ENCODE results near the gene SOX21.
"Not testable (repeated sequence)": the region's sequence is repeated elsewhere in the genome, so short reads cannot be mapped to it uniquely, and the experiment has no call there.

Gene SOX21

DNA sequence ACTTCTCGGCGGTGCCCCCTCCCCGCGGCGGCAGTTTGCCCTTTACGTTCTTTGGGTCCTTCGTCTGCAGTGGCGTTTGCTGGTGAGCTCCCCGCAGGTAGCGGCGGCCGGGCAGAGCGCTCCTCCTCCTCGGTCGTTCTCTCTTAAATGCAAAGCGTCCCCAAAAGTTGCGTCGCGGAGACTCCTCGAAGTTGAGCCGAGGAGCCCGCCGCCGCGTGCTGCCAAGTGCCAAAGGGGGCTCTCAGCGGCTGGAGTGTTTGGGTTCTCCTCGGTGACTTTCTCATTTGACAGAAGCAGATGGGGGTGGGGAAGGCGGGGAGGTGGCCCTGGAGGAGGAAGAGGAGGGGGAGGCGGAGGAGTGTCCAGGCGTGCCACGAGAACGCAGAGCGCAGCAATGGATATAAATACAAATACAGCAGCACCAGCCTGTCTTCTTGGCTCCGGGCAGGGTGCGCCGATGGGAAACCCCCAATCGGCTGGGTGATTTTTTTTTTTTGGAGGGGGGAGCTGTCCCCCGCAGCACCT, at the start of gene SOX21:
Gene SOX21, minus strand, starts transcription at position 259 of the 525 bp plus-strand sequence. CDS start 496 bp downstream, outside the sequence.
- no peak within 1 kb of the TSS for H3K9ac ChIP-seq (ENCODE audit: low read depth in 1 of 2, low read length in 2 of 2)
- H3K27me3 ChIP-seq (ENCODE audit: control insufficient read depth in 2 of 2, insufficient read depth in 2 of 2, low read length in 2 of 2), result peaks cover 43 to 50% of the 10 kb centered on the region in 2 donors
- H3K27ac ChIP-seq (ENCODE audit: low read depth in 2 of 2, low read length in 2 of 2), result no peak within 1 kb of the TSS
- peaks cover 6 to 8% of the 10 kb centered on the region in 2 donors for H3K4me1 ChIP-seq (ENCODE audit: control insufficient read depth in 2 of 2, insufficient read depth in 2 of 2, low read length in 2 of 2)
- H3K9me3 ChIP-seq (ENCODE audit: control insufficient read depth in 2 of 2, low read length in 2 of 2), result no peaks in the 10 kb centered on the region
- no peaks in the 10 kb centered on the region for H3K36me3 ChIP-seq (ENCODE audit: control insufficient read depth in 2 of 2, insufficient read depth in 2 of 2, low read length in 2 of 2)
- H3K4me3 ChIP-seq (ENCODE audit: low read length in 2 of 2), result no peak within 1 kb of the TSS

- Histone ChIP-seq H3K4me1 (ENCODE audit: control insufficient read depth in 2 of 2, insufficient read depth in 2 of 2, low read length in 2 of 2) (no peaks in the 10 kb centered on the region), H3K9me3 (ENCODE audit: control insufficient read depth in 2 of 2, low read length in 2 of 2) (no peaks in the 10 kb centered on the region), H3K36me3 (ENCODE audit: control insufficient read depth in 2 of 2, insufficient read depth in 2 of 2, low read length in 2 of 2) (no peaks in the 10 kb centered on the region), H3K4me3 (ENCODE audit: low read length in 2 of 2) (no peak overlapping the region), H3K27me3 (ENCODE audit: control insufficient read depth in 2 of 2, insufficient read depth in 2 of 2, low read length in 2 of 2) (peaks cover 0 to 2% of the 10 kb centered on the region in 2 donors), H3K9ac (ENCODE audit: low read depth in 1 of 2, low read length in 2 of 2) (no peak overlapping the region), H3K27ac (ENCODE audit: low read depth in 2 of 2, low read length in 2 of 2) (no peak overlapping the region)
Observed at GRCh38 chr13:94761407-94761806, 49.1 kb upstream of the SOX21 start.

DNA sequence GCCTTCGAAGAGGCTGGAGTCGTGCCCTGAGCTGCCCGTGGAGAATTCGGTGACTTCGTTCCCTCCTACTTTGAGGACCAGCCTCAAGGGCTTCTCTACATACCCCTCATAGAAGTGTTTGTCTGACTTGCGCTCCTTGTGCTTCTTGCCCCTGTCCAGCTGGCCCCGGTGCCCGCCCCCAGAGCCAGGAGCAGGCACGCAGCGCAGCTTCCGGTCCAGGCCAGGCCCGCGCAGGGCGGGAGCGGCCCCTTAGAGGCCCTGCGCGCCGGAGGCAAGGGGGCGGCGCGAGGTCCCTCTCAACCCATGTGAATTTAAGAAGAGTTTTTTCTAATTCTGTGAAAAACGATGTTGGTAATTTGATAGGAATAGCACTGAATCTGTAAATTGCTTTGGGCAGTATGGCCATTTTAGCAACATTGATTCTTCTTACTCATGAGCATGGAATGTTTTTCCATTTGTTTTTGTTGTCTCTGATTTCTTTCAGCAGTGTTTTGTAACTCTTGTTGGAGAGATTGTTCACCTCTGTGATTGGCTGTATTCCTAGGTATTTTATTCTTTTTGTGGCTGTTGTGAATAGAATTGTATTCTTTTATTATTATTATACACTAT, 46.9 kb upstream of the SOX21 start:
- Histone ChIP-seq H3K4me3 (ENCODE audit: low read length in 2 of 2) (no peak overlapping the region), H3K4me1 (ENCODE audit: control insufficient read depth in 2 of 2, insufficient read depth in 2 of 2, low read length in 2 of 2) (no peaks in the 10 kb centered on the region), H3K36me3 (ENCODE audit: control insufficient read depth in 2 of 2, insufficient read depth in 2 of 2, low read length in 2 of 2) (no peaks in the 10 kb centered on the region), H3K27me3 (ENCODE audit: control insufficient read depth in 2 of 2, insufficient read depth in 2 of 2, low read length in 2 of 2) (peaks cover 0 to 2% of the 10 kb centered on the region in 2 donors), H3K9ac (ENCODE audit: low read depth in 1 of 2, low read length in 2 of 2) (no peak overlapping the region), H3K27ac (ENCODE audit: low read depth in 2 of 2, low read length in 2 of 2) (no peak overlapping the region), H3K9me3 (ENCODE audit: control insufficient read depth in 2 of 2, low read length in 2 of 2) (no peaks in the 10 kb centered on the region)

DNA sequence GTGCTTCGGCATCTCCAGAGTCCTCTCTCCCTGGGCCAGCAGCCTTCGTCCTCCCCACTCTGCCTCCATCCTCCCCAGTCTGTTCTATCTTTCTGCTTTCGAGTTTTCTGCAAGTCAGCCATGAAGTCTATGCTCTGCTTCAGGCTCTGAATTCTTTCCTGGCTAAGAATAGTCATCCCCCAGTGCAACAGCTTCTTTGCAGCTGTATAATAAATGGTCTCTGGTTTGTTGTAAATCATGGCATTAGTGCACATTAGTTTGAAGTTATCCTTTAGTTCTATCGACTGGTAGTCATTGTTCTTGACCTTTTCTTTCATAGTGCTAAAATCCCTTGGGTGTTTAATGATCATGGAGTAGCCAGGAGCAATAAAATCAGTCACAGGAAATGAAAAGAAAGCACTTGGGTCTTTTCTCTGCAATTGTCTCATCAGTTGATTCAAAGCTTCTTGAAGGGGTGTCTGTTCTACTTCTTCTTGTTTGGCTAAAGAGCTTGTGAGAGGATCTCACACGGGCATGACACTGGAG, 46.2 kb upstream of the SOX21 start:
- H3K36me3 ChIP-seq (ENCODE audit: control insufficient read depth in 2 of 2, insufficient read depth in 2 of 2, low read length in 2 of 2), result no peaks in the 10 kb centered on the region
- no peaks in the 10 kb centered on the region for H3K9me3 ChIP-seq (ENCODE audit: control insufficient read depth in 2 of 2, low read length in 2 of 2)

GRCh38 chr13:94753327-94753726, 41.0 kb upstream of the SOX21 start:
- Histone ChIP-seq H3K27me3 (ENCODE audit: control insufficient read depth in 2 of 2, insufficient read depth in 2 of 2, low read length in 2 of 2) (no peaks in the 10 kb centered on the region), H3K27ac (ENCODE audit: low read depth in 2 of 2, low read length in 2 of 2) (no peak overlapping the region), H3K4me1 (ENCODE audit: control insufficient read depth in 2 of 2, insufficient read depth in 2 of 2, low read length in 2 of 2) (no peaks in the 10 kb centered on the region), H3K9ac (ENCODE audit: low read depth in 1 of 2, low read length in 2 of 2) (no peak overlapping the region), H3K4me3 (ENCODE audit: low read length in 2 of 2) (no peak overlapping the region), H3K36me3 (ENCODE audit: control insufficient read depth in 2 of 2, insufficient read depth in 2 of 2, low read length in 2 of 2) (no peaks in the 10 kb centered on the region), H3K9me3 (ENCODE audit: control insufficient read depth in 2 of 2, low read length in 2 of 2) (no peaks in the 10 kb centered on the region)

More for the DNA sequence above, 46.2 kb upstream of the SOX21 start:
- Histone ChIP-seq H3K4me3 (ENCODE audit: low read length in 2 of 2) (no peak overlapping the region), H3K27ac (ENCODE audit: low read depth in 2 of 2, low read length in 2 of 2) (no peak overlapping the region), H3K27me3 (ENCODE audit: control insufficient read depth in 2 of 2, insufficient read depth in 2 of 2, low read length in 2 of 2) (peaks cover 0 to 2% of the 10 kb centered on the region in 2 donors), H3K4me1 (ENCODE audit: control insufficient read depth in 2 of 2, insufficient read depth in 2 of 2, low read length in 2 of 2) (no peaks in the 10 kb centered on the region), H3K9ac (ENCODE audit: low read depth in 1 of 2, low read length in 2 of 2) (no peak overlapping the region)

DNA sequence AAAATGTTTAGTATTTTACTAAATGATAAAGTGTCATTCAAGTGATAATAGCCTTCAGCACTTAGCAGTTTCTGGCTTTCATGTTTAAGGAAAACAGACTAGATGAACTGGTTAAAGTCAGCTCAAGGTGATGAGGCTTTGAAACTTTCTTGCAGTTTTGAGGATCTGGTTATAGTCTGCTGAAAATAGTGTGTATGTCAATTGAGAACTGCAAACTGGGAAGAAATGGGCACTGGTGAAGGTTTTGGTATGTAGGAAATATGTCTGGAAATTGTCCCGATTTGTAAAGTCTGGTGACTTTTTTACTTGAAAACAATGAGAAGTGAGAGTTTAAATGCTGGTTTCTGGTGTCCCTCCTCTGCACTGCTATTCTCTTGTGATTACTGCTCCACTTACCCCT, 36.8 kb upstream of the SOX21 start:
- Histone ChIP-seq H3K4me1 (ENCODE audit: control insufficient read depth in 2 of 2, insufficient read depth in 2 of 2, low read length in 2 of 2) (no peaks in the 10 kb centered on the region), H3K27me3 (ENCODE audit: control insufficient read depth in 2 of 2, insufficient read depth in 2 of 2, low read length in 2 of 2) (no peaks in the 10 kb centered on the region), H3K36me3 (ENCODE audit: control insufficient read depth in 2 of 2, insufficient read depth in 2 of 2, low read length in 2 of 2) (no peaks in the 10 kb centered on the region)

DNA sequence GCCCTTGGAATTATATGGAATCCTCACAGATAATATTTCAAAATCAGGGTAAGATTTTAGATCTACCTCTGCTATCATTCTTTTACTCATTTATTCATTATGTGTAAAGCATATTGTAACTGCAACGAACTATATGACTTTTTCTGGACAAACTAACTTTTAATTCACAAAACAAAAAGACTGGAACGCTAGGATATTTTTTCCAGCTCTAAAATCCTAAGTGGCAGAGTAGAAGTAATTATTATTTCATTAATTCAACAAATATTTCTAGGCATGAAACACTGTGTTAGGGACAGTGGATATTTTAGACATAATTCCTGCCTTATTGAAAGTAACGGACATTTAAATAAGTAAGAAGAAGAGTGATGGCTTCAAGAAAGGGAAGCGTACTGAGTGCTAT, 26.9 kb upstream of the SOX21 start:
- H3K4me3 ChIP-seq (ENCODE audit: low read length in 2 of 2), result no peak overlapping the region
- no peaks in the 10 kb centered on the region for H3K36me3 ChIP-seq (ENCODE audit: control insufficient read depth in 2 of 2, insufficient read depth in 2 of 2, low read length in 2 of 2)
- H3K9ac ChIP-seq (ENCODE audit: low read depth in 1 of 2, low read length in 2 of 2), result no peak overlapping the region
- no peak overlapping the region for H3K27ac ChIP-seq (ENCODE audit: low read depth in 2 of 2, low read length in 2 of 2)
- no peaks in the 10 kb centered on the region for H3K4me1 ChIP-seq (ENCODE audit: control insufficient read depth in 2 of 2, insufficient read depth in 2 of 2, low read length in 2 of 2)
- H3K9me3 ChIP-seq (ENCODE audit: control insufficient read depth in 2 of 2, low read length in 2 of 2), result no peaks in the 10 kb centered on the region
- no peaks in the 10 kb centered on the region for H3K27me3 ChIP-seq (ENCODE audit: control insufficient read depth in 2 of 2, insufficient read depth in 2 of 2, low read length in 2 of 2)

More for the DNA sequence above, 36.8 kb upstream of the SOX21 start:
- Histone ChIP-seq H3K4me3 (ENCODE audit: low read length in 2 of 2) (no peak overlapping the region), H3K9me3 (ENCODE audit: control insufficient read depth in 2 of 2, low read length in 2 of 2) (no peaks in the 10 kb centered on the region), H3K27ac (ENCODE audit: low read depth in 2 of 2, low read length in 2 of 2) (no peak overlapping the region), H3K9ac (ENCODE audit: low read depth in 1 of 2, low read length in 2 of 2) (no peak overlapping the region)

DNA sequence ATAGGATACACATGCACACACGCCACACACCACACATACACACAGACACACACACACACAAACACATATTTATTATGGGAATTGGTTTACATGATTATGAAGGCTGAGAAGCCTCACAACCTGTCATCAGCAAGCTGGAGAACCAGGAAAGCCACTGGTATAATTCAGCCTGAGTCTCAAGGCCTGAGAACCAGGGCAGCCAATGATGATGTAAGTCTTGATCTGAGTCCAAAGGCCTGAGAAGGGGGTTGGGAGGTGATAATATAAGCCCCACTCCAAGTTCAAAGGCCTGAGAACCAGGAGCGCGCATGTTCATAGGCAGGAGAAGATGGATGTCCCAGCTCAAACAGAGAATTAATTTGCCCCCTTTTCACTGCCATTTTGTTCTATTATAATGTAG, 18.7 kb upstream of the SOX21 start:
- no peaks in the 10 kb centered on the region for H3K9me3 ChIP-seq (ENCODE audit: control insufficient read depth in 2 of 2, low read length in 2 of 2)

DNA sequence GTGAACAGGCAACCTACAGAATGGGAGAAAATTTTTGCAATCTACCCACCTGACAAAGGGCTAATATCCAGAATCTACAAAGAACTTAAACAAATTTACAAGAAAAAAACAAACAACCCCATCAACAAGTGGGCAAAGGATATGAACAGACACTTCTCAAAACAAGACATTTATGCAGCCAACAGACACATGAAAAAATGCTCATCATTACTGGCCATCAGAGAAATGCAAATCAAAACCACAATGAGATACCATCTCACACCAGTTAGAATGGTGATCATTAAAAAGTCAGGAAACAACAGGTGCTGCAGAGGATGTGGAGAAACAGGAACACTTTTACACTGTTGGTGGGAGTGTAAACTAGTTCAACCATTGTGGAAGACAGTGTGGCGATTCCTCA, 17.6 kb upstream of the SOX21 start:
- not testable (repeated sequence) for H3K36me3 ChIP-seq (ENCODE audit: control insufficient read depth in 2 of 2, insufficient read depth in 2 of 2, low read length in 2 of 2); H3K4me3 ChIP-seq (ENCODE audit: low read length in 2 of 2); H3K9ac ChIP-seq (ENCODE audit: low read depth in 1 of 2, low read length in 2 of 2); H3K27ac ChIP-seq (ENCODE audit: low read depth in 2 of 2, low read length in 2 of 2); H3K9me3 ChIP-seq (ENCODE audit: control insufficient read depth in 2 of 2, low read length in 2 of 2); H3K27me3 ChIP-seq (ENCODE audit: control insufficient read depth in 2 of 2, insufficient read depth in 2 of 2, low read length in 2 of 2); H3K4me1 ChIP-seq (ENCODE audit: control insufficient read depth in 2 of 2, insufficient read depth in 2 of 2, low read length in 2 of 2)

More for the DNA sequence above, 18.7 kb upstream of the SOX21 start:
- H3K27me3 ChIP-seq (ENCODE audit: control insufficient read depth in 2 of 2, insufficient read depth in 2 of 2, low read length in 2 of 2), result no peaks in the 10 kb centered on the region
- no peak overlapping the region for H3K4me3 ChIP-seq (ENCODE audit: low read length in 2 of 2)
- H3K36me3 ChIP-seq (ENCODE audit: control insufficient read depth in 2 of 2, insufficient read depth in 2 of 2, low read length in 2 of 2), result no peaks in the 10 kb centered on the region
- no peaks in the 10 kb centered on the region for H3K4me1 ChIP-seq (ENCODE audit: control insufficient read depth in 2 of 2, insufficient read depth in 2 of 2, low read length in 2 of 2)
- H3K9ac ChIP-seq (ENCODE audit: low read depth in 1 of 2, low read length in 2 of 2), result no peak overlapping the region
- no peak overlapping the region for H3K27ac ChIP-seq (ENCODE audit: low read depth in 2 of 2, low read length in 2 of 2)

DNA sequence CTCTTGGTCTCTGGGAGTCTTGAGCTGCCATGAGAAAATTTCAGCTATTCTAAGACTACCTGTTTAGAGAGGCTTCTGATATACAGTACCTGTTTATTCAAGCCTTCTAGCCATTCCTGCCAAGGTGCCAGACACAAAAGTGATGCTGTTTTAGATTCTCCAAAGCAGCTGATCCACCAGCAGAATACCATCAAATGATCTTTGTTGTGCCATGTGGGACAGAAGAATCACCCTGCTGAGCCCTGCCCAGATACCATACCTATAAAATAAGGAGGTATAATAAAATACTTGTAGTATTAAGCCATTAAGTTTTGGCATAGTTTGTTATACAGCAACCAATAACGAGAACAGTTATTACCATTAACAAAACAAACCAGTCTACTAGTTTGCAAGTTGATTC, 14.1 kb upstream of the SOX21 start:
- no peak overlapping the region for H3K9ac ChIP-seq (ENCODE audit: low read depth in 1 of 2, low read length in 2 of 2)
- H3K27me3 ChIP-seq (ENCODE audit: control insufficient read depth in 2 of 2, insufficient read depth in 2 of 2, low read length in 2 of 2), result no peaks in the 10 kb centered on the region
- H3K27ac ChIP-seq (ENCODE audit: low read depth in 2 of 2, low read length in 2 of 2), result no peak overlapping the region

More for the DNA sequence above, 14.1 kb upstream of the SOX21 start:
- H3K4me3 ChIP-seq (ENCODE audit: low read length in 2 of 2), result no peak overlapping the region
- no peaks in the 10 kb centered on the region for H3K36me3 ChIP-seq (ENCODE audit: control insufficient read depth in 2 of 2, insufficient read depth in 2 of 2, low read length in 2 of 2)
- no peaks in the 10 kb centered on the region for H3K4me1 ChIP-seq (ENCODE audit: control insufficient read depth in 2 of 2, insufficient read depth in 2 of 2, low read length in 2 of 2)
- H3K9me3 ChIP-seq (ENCODE audit: control insufficient read depth in 2 of 2, low read length in 2 of 2), result no peaks in the 10 kb centered on the region
